ENCODE measurements around the gene IGF2R.
"Not testable (repeated sequence)": the region's sequence is repeated elsewhere in the genome, so short reads cannot be mapped to it uniquely, and the experiment has no call there.

DNA sequence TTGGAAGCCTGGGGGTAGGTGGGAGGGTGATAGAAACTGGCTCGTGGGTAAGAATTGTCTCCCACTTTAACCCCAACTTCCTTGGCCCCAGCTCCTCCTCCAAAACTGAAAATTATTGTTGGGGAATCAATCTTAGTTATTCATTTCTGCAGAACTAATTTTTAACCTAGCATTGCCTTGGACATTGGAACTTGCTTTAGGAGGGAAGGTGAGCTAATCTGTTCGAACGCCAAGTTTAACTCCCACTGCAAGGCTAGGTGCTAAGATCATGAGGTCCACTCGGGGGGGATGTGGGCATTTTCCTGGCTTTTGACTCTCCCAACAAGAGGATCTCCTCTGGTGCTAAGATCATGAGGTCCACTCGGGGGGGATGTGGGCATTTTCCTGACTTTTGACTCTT lies 156.2 kb downstream of the IGF2R start:
- TF ChIP-seq POLR2A (IDR thresholded peaks at IDR 0.05): not testable (repeated sequence)
- TF ChIP-seq, protein P1, sequence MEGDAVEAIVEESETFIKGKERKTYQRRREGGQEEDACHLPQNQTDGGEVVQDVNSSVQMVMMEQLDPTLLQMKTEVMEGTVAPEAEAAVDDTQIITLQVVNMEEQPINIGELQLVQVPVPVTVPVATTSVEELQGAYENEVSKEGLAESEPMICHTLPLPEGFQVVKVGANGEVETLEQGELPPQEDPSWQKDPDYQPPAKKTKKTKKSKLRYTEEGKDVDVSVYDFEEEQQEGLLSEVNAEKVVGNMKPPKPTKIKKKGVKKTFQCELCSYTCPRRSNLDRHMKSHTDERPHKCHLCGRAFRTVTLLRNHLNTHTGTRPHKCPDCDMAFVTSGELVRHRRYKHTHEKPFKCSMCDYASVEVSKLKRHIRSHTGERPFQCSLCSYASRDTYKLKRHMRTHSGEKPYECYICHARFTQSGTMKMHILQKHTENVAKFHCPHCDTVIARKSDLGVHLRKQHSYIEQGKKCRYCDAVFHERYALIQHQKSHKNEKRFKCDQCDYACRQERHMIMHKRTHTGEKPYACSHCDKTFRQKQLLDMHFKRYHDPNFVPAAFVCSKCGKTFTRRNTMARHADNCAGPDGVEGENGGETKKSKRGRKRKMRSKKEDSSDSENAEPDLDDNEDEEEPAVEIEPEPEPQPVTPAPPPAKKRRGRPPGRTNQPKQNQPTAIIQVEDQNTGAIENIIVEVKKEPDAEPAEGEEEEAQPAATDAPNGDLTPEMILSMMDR (IDR thresholded peaks at IDR 0.05): not testable (repeated sequence)

Data from lower leg skin (tissue), 3 donors.